GM23338 (cell line): Measurements from ENCODE around the gene EGLN2. TPM values are rescaled to one million over a fixed set of nuclear protein-coding genes. Genes with fewer than 3 reads are reported as not detected.

Experiments used
- ATAC-seq: fragments of 200-7000 bp; cut with Tn5 transposase; 3 replicates; pipeline ENCODE4 v1.9.1; 2020
- DNase-seq: peaks from one replicate; pipeline ENCODE4 v3.0.0-alpha.2; 2015; ENCODE audit warnings: low spot score
- H2AFZ ChIP-seq: fragments of 200-600 bp; sonication (generic); 2 replicates; pipeline ENCODE4 v1.8.0; 2016; ENCODE audit warnings: antibody characterized with exemption, mild to moderate bottlenecking, moderate library complexity
- H3F3A ChIP-seq: fragments of 200-600 bp; sonication (generic); replicated peaks from 2 replicates; pipeline ENCODE4 v1.8.0; 2017; ENCODE audit warnings: antibody characterized with exemption, mixed run types, low read depth
- H3K27ac ChIP-seq: fragments of 200-600 bp; sonication (generic); 2 replicates; pipeline ENCODE4 v1.6.1; 2016; ENCODE audit warnings: low read depth
- H3K27me3 ChIP-seq: fragments of 200-600 bp; sonication (generic); 2 replicates; pipeline ENCODE4 v1.8.0; 2016; ENCODE audit warnings: mild to moderate bottlenecking, mixed run types, moderate library complexity; ENCODE audit not compliant: insufficient read depth
- H3K36me3 ChIP-seq: fragments of 200-600 bp; sonication (generic); 2 replicates; pipeline ENCODE4 v1.8.0; 2016; ENCODE audit warnings: mild to moderate bottlenecking; ENCODE audit not compliant: insufficient read depth
- H3K4me1 ChIP-seq: fragments of 200-600 bp; sonication (generic); 2 replicates; pipeline ENCODE4 v1.8.0; 2016; ENCODE audit warnings: mild to moderate bottlenecking, moderate library complexity; ENCODE audit not compliant: insufficient read depth
- H3K4me2 ChIP-seq: fragments of 200-600 bp; sonication (generic); 2 replicates; pipeline ENCODE4 v1.7.1; 2017; ENCODE audit warnings: mixed run types
- H3K4me3 ChIP-seq: fragments of 200-600 bp; sonication (generic); 2 replicates; pipeline ENCODE4 v1.6.1; 2016; ENCODE audit warnings: mixed run types
- H3K79me2 ChIP-seq: fragments of 200-600 bp; sonication (generic); replicated peaks from 2 replicates; pipeline ENCODE4 v1.8.0; 2017; ENCODE audit warnings: mild to moderate bottlenecking; ENCODE audit not compliant: insufficient read depth
- H3K9me2 ChIP-seq: fragments of 200-600 bp; sonication (generic); 2 replicates; pipeline ENCODE4 v1.8.0; 2017; ENCODE audit not compliant: insufficient read depth
- H4K20me1 ChIP-seq: fragments of 200-600 bp; sonication (generic); replicated peaks from 2 replicates; pipeline ENCODE4 v1.8.0; 2017; ENCODE audit warnings: mild to moderate bottlenecking; ENCODE audit not compliant: insufficient read depth
- H3K27ac Mint-ChIP-seq: 2 replicates; pipeline ENCODE4 v1.8.0; 2020; ENCODE audit warnings: inconsistent platforms, mild to moderate bottlenecking, moderate library complexity, mixed read lengths
- H3K27me3 Mint-ChIP-seq: 3 replicates; pipeline ENCODE4 v1.8.0; 2022; ENCODE audit warnings: low read depth, mild to moderate bottlenecking, moderate library complexity, mixed read lengths, inconsistent platforms; ENCODE audit not compliant: insufficient read depth, poor library complexity
- H3K36me3 Mint-ChIP-seq: 3 replicates; pipeline ENCODE4 v1.8.0; 2021; ENCODE audit warnings: low read depth, mild to moderate bottlenecking, inconsistent platforms, moderate library complexity, mixed read lengths
- H3K4me1 Mint-ChIP-seq: 3 replicates; pipeline ENCODE4 v1.8.0; 2020; ENCODE audit warnings: mild to moderate bottlenecking, inconsistent platforms, mixed read lengths
- H3K4me3 Mint-ChIP-seq: 3 replicates; pipeline ENCODE4 v1.8.0; 2021; ENCODE audit warnings: moderate library complexity, mild to moderate bottlenecking, inconsistent platforms, mixed read lengths
- H3K9me3 Mint-ChIP-seq: 3 replicates; pipeline ENCODE4 v1.8.0; 2020; ENCODE audit warnings: moderate library complexity, mild to moderate bottlenecking, inconsistent platforms, mixed read lengths
- CREB1 ChIP-seq: fragments of 250-450 bp; sonication (Bioruptor Pico); IDR thresholded peaks from 2 replicates; pipeline ENCODE4 v1.5.0; 2020; ENCODE audit warnings: low read depth, mild to moderate bottlenecking, moderate library complexity
- EZH2 ChIP-seq: fragments of 200-600 bp; sonication (generic); IDR thresholded peaks from one replicate; pipeline ENCODE4 v1.8.0; 2017; ENCODE audit warnings: antibody characterized with exemption, mild to moderate bottlenecking, low read depth; ENCODE audit not compliant: unreplicated experiment
- EZH2phosphoT487 ChIP-seq: fragments of 200-600 bp; sonication (generic); IDR thresholded peaks from one replicate; pipeline ENCODE4 v1.8.1; 2018; ENCODE audit warnings: antibody characterized with exemption; ENCODE audit not compliant: unreplicated experiment
- JUNB ChIP-seq: IDR thresholded peaks from one replicate; pipeline ENCODE4 v1.6.1; 2016; ENCODE audit warnings: antibody characterized with exemption; ENCODE audit not compliant: unreplicated experiment
- NANOG ChIP-seq: IDR thresholded peaks from 2 replicates; pipeline ENCODE4 v1.6.1; 2016; ENCODE audit warnings: antibody characterized with exemption, borderline replicate concordance
- POLR2AphosphoS5 ChIP-seq: IDR thresholded peaks from 2 replicates; pipeline ENCODE4 v1.6.1; 2016; ENCODE audit warnings: antibody characterized with exemption, low read depth
- STAT1 ChIP-seq: IDR thresholded peaks from one replicate; pipeline ENCODE4 v1.6.1; 2016; ENCODE audit warnings: antibody characterized with exemption; ENCODE audit not compliant: unreplicated experiment
- ZNF114 ChIP-seq: fragments of 250-450 bp; sonication (Bioruptor Pico); IDR thresholded peaks from 2 replicates; pipeline ENCODE4 v1.5.0; 2020; ENCODE audit warnings: mild to moderate bottlenecking, moderate library complexity
- ZNF331 ChIP-seq: fragments of 250-450 bp; sonication (Bioruptor Pico); IDR thresholded peaks from 2 replicates; pipeline ENCODE4 v1.5.0; 2020; ENCODE audit warnings: low read depth, mild to moderate bottlenecking, moderate library complexity
- polyA plus RNA-seq: library from polyadenylated mRNA; unstranded; fragments of >200 nt; fragmentation: Nextera tagmentation; extraction: Ambion mirVana; gene quantifications from 2 replicates; pipeline ENCODE4 v1.2.1, GENCODE V29; 2016
- total RNA-seq: library from RNA; depleted of rRNA; stranded (reverse); fragments of >200 nt; shearing (Covaris generic); gene quantifications from 2 replicates; pipeline ENCODE4 v1.2.3, GENCODE V29; 2014
- TF ChIP-seq, protein P1 (sequence below), 2 experiments: fragments of 200-600 bp in 1 of 2; sonication (generic) in 1 of 2; conservative IDR thresholded peaks; 2 replicates each; pipeline versions ENCODE4 v1.5.1 to v1.6.1; 2016 to 2017; ENCODE audit warnings: antibody characterized with exemption in 2 of 2, low read depth in 2 of 2, mild to moderate bottlenecking in 2 of 2, moderate library complexity in 1 of 2
- TF ChIP-seq, protein P2 (sequence below): IDR thresholded peaks from one replicate; pipeline ENCODE4 v1.6.1; 2018; ENCODE audit warnings: antibody characterized with exemption; ENCODE audit not compliant: unreplicated experiment
- TF ChIP-seq, protein P3 (sequence below): fragments of 250-450 bp; sonication (Bioruptor Pico); IDR thresholded peaks from 2 replicates; pipeline ENCODE4 v1.5.0; 2020; ENCODE audit warnings: mild to moderate bottlenecking, moderate library complexity
- TF ChIP-seq, protein P4 (sequence below): IDR thresholded peaks from 2 replicates; pipeline ENCODE4 v1.6.1; 2016; ENCODE audit warnings: antibody characterized with exemption

Gene EGLN2
- total and polyA plus RNA-seq, 2 experiments from 2014 or later, result 59.9 to 118 TPM

DNA sequence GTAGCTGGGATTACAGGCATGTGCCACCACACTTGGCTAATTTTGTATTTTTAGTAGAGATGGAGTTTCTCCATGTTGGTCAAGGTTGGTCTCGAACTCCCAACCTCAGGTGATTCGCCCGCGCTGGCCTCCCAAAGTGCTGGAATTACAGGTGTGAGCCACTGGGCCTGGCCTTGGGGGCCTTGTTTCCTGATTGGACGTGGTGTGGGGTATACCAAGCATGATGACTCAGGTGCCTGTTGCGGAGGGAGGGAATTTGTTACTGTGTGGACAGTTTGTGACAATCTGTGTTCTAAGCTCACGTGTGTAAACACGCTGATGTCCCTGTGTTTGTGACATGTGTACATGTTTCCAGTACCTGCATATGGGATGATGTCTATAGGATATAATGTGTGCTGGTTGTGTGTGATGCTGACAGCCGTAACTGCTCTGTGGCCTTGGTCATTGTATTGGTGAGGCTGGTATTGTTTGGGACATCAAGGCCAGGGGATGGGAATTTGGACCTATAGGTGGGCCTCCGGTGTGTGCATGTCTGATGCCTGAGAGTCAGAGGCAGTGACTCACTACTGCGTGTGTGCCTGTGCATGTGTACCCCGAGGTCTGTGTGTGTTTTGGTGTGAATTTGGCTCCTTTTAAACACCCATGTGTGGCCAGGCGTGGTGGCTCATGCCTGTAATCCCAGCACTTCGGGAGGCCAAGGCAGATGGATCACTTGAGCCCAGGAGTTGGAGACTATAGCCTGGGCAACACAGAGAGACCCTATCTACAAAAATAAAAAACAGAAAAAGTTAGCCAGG, 1.6 kb upstream of the EGLN2 start:
- Histone ChIP-seq H3K27ac (peak overlapping the region; percentile 94), H3K79me2 (peaks cover 29% of the 10 kb centered on the region), H3K4me1 (peaks cover 21% of the 10 kb centered on the region), H4K20me1 (peaks cover 19% of the 10 kb centered on the region), H3K36me3 (0 out of 2 replicates have a peak, but pooled peaks cover 2% of the 10 kb centered on the region), H3K9me2 (no peaks in the 10 kb centered on the region), H3K27me3 (no peaks in the 10 kb centered on the region), H3K4me2 (peak overlapping the region; percentile 77; the same call in 1 of the 2 replicates), H3K4me3 (peak overlapping the region; percentile 64), H2AFZ (peak overlapping the region; percentile 35; the same call in 1 of the 2 replicates), H3F3A (peaks cover 15% of the 10 kb centered on the region)
- DNase-seq, result no peak
- Mint-ChIP-seq H3K4me3 (peak overlapping the region; percentile 91), H3K9me3 (no peaks in the 10 kb centered on the region), H3K27me3 (peaks cover 25% of the 10 kb centered on the region), H3K4me1 (peaks cover 24% of the 10 kb centered on the region), H3K36me3 (peaks cover 24% of the 10 kb centered on the region), H3K27ac (peak overlapping the region; percentile 99)
- TF ChIP-seq ZNF114 (CRISPR knock-in tag) (no peak), ZNF331 (CRISPR knock-in tag) (no peak), JUNB (no peak), EZH2 (no peak), POLR2AphosphoS5 (no peak), NANOG (no peak), CREB1 (CRISPR knock-in tag) (no peak), STAT1 (no peak), EZH2phosphoT487 (no peak)
- TF ChIP-seq, protein P1, sequence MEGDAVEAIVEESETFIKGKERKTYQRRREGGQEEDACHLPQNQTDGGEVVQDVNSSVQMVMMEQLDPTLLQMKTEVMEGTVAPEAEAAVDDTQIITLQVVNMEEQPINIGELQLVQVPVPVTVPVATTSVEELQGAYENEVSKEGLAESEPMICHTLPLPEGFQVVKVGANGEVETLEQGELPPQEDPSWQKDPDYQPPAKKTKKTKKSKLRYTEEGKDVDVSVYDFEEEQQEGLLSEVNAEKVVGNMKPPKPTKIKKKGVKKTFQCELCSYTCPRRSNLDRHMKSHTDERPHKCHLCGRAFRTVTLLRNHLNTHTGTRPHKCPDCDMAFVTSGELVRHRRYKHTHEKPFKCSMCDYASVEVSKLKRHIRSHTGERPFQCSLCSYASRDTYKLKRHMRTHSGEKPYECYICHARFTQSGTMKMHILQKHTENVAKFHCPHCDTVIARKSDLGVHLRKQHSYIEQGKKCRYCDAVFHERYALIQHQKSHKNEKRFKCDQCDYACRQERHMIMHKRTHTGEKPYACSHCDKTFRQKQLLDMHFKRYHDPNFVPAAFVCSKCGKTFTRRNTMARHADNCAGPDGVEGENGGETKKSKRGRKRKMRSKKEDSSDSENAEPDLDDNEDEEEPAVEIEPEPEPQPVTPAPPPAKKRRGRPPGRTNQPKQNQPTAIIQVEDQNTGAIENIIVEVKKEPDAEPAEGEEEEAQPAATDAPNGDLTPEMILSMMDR (conservative IDR thresholded peaks at IDR 0.05; ENCODE audit: low read depth in 2 of 2), result no peak
- TF ChIP-seq, protein P2, sequence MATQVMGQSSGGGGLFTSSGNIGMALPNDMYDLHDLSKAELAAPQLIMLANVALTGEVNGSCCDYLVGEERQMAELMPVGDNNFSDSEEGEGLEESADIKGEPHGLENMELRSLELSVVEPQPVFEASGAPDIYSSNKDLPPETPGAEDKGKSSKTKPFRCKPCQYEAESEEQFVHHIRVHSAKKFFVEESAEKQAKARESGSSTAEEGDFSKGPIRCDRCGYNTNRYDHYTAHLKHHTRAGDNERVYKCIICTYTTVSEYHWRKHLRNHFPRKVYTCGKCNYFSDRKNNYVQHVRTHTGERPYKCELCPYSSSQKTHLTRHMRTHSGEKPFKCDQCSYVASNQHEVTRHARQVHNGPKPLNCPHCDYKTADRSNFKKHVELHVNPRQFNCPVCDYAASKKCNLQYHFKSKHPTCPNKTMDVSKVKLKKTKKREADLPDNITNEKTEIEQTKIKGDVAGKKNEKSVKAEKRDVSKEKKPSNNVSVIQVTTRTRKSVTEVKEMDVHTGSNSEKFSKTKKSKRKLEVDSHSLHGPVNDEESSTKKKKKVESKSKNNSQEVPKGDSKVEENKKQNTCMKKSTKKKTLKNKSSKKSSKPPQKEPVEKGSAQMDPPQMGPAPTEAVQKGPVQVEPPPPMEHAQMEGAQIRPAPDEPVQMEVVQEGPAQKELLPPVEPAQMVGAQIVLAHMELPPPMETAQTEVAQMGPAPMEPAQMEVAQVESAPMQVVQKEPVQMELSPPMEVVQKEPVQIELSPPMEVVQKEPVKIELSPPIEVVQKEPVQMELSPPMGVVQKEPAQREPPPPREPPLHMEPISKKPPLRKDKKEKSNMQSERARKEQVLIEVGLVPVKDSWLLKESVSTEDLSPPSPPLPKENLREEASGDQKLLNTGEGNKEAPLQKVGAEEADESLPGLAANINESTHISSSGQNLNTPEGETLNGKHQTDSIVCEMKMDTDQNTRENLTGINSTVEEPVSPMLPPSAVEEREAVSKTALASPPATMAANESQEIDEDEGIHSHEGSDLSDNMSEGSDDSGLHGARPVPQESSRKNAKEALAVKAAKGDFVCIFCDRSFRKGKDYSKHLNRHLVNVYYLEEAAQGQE, result no peak
- TF ChIP-seq, protein P3, sequence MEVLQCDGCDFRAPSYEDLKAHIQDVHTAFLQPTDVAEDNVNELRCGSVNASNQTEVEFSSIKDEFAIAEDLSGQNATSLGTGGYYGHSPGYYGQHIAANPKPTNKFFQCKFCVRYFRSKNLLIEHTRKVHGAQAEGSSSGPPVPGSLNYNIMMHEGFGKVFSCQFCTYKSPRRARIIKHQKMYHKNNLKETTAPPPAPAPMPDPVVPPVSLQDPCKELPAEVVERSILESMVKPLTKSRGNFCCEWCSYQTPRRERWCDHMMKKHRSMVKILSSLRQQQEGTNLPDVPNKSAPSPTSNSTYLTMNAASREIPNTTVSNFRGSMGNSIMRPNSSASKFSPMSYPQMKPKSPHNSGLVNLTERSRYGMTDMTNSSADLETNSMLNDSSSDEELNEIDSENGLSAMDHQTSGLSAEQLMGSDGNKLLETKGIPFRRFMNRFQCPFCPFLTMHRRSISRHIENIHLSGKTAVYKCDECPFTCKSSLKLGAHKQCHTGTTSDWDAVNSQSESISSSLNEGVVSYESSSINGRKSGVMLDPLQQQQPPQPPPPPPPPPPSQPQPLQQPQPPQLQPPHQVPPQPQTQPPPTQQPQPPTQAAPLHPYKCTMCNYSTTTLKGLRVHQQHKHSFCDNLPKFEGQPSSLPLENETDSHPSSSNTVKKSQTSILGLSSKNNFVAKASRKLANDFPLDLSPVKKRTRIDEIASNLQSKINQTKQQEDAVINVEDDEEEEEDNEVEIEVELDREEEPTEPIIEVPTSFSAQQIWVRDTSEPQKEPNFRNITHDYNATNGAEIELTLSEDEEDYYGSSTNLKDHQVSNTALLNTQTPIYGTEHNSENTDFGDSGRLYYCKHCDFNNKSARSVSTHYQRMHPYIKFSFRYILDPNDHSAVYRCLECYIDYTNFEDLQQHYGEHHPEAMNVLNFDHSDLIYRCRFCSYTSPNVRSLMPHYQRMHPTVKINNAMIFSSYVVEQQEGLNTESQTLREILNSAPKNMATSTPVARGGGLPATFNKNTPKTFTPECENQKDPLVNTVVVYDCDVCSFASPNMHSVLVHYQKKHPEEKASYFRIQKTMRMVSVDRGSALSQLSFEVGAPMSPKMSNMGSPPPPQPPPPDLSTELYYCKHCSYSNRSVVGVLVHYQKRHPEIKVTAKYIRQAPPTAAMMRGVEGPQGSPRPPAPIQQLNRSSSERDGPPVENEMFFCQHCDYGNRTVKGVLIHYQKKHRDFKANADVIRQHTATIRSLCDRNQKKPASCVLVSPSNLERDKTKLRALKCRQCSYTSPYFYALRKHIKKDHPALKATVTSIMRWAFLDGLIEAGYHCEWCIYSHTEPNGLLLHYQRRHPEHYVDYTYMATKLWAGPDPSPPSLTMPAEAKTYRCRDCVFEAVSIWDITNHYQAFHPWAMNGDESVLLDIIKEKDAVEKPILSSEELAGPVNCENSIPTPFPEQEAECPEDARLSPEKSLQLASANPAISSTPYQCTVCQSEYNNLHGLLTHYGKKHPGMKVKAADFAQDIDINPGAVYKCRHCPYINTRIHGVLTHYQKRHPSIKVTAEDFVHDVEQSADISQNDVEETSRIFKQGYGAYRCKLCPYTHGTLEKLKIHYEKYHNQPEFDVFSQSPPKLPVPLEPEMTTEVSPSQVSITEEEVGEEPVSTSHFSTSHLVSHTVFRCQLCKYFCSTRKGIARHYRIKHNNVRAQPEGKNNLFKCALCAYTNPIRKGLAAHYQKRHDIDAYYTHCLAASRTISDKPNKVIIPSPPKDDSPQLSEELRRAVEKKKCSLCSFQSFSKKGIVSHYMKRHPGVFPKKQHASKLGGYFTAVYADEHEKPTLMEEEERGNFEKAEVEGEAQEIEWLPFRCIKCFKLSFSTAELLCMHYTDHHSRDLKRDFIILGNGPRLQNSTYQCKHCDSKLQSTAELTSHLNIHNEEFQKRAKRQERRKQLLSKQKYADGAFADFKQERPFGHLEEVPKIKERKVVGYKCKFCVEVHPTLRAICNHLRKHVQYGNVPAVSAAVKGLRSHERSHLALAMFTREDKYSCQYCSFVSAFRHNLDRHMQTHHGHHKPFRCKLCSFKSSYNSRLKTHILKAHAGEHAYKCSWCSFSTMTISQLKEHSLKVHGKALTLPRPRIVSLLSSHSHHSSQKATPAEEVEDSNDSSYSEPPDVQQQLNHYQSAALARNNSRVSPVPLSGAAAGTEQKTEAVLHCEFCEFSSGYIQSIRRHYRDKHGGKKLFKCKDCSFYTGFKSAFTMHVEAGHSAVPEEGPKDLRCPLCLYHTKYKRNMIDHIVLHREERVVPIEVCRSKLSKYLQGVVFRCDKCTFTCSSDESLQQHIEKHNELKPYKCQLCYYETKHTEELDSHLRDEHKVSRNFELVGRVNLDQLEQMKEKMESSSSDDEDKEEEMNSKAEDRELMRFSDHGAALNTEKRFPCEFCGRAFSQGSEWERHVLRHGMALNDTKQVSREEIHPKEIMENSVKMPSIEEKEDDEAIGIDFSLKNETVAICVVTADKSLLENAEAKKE, result no peak
- TF ChIP-seq, protein P4, sequence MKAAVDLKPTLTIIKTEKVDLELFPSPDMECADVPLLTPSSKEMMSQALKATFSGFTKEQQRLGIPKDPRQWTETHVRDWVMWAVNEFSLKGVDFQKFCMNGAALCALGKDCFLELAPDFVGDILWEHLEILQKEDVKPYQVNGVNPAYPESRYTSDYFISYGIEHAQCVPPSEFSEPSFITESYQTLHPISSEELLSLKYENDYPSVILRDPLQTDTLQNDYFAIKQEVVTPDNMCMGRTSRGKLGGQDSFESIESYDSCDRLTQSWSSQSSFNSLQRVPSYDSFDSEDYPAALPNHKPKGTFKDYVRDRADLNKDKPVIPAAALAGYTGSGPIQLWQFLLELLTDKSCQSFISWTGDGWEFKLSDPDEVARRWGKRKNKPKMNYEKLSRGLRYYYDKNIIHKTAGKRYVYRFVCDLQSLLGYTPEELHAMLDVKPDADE, result no peak
- ATAC-seq, result no peak
